T1000 (cell line): ENCODE results near the gene CCDC93.

Source experiments
- DNase-seq: peaks from one replicate; lab custom pipeline; 2025; ENCODE audit warnings: mixed read lengths; lab: John Stamatoyannopoulos, UW

Gene CCDC93, protein sequence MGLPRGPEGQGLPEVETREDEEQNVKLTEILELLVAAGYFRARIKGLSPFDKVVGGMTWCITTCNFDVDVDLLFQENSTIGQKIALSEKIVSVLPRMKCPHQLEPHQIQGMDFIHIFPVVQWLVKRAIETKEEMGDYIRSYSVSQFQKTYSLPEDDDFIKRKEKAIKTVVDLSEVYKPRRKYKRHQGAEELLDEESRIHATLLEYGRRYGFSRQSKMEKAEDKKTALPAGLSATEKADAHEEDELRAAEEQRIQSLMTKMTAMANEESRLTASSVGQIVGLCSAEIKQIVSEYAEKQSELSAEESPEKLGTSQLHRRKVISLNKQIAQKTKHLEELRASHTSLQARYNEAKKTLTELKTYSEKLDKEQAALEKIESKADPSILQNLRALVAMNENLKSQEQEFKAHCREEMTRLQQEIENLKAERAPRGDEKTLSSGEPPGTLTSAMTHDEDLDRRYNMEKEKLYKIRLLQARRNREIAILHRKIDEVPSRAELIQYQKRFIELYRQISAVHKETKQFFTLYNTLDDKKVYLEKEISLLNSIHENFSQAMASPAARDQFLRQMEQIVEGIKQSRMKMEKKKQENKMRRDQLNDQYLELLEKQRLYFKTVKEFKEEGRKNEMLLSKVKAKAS

DNA sequence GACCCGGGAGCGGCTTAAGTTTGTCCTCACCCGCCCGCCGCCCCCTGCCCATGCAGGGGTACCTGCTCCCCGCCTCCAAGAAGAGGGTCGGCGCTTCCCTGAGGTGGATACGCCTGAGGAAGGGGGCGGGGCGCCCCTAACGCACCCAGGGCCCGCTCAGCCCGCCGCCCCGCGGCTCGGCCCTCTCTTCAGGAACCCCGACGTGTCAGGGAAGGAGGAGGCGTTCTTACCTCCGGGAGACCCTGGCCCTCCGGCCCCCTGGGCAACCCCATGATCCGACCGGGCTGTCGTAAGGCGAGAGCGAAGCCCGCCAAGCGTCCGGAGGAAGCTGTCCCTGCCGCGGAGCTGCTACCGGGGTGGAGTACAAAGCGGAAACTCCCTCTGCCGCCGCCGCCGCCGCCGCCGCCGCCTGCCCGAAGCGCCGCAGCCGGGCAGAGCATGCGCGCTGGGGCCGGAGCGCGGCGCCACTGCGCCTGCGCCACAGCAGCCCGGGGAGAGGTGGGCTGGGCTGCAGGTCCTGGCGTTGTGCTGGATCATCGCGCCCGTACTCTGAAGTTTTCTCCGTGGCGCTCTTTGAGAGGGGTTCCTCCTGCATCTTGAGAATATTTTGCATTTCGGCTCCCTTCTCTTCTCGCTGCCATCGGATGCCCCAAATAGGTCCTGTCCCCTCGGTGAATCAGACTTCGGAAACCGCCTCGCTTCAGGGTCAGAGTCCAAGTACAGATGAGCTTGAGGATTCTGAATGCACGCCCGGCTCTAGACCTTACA, at the start of gene CCDC93:
CCDC93 (minus strand) TSS at position 347 of the 768 bp plus-strand sequence; CDS start at position 272, 75 bp downstream.
- peak; percentile 77 for DNase-seq

DNA sequence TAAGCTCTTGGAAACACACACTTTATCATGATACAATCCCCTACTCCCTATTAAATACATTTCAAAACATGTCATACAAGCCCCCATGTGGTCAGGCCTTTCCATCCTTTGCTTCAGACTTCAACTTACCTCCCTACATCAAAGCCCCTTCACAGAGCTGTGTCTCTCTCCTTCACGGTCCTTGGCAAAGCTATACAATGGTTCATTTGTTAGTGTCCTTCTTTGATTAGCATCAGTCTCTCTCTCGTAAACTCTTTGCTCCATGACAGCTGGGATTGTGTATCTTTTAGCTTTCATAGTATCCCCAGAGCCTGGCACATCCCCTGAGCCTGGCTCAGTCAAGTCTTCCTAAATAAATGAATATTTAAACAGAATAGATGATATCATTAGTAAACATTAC, 48.8 kb upstream of the CCDC93 start:
- DNase-seq, result no peak

DNA sequence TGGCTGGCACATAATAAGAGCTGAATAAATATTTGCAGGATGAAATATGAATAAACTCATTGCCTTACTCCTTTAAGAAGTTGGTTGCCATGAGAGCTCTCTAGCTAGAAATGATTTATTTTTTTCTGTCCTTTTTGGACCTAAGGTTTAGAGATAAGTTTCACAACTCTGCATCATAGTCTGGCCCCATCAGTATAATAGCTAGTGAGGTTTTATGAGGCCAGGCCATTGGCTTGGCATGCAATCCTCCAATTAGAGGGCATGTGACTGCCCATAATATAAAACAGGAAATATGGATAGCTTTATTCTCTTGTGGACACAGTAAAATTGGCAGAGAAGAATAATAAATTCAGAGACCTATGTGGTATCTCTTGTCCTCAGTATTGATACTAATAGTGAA, 48.2 kb upstream of the CCDC93 start:
- no peak for DNase-seq

DNA sequence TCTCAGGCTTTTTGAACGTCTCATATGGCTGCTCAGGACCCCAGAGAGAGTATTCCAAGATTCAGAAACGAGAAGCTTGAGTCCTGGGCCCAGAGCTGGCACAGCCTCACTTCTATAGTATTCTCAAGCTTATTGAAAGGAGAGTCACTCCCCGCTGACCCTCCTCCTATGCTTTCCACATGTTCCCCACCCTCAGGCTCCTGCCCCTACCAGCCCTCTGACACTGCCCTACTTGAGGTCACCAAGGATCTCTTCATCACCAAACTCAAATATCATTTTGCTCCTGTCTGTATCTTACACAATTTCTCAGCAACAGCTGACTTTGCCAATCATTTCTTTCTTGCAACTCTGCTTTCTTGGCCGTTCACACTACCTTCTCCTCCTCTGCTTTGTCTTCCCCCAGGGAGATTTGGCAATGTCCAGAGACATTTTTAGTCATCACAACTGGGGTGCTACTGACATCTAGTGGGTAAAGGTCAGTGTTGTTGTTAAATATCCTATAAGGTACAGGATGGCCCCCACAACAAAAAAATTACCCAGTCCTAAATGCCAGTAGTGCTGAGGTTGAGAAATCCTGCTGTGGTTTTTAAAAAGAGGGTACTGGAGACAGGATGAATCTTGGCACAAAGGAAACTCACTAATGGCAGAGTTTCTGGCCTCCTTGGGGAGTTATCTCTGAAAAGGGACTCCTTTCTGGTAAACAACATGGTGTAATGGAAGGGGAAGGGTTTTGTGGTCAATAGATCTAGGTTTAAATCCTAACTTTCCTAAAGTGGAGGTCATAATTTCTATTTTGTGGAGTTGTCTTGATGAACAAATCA, 47.5 kb upstream of the CCDC93 start:
- DNase-seq, result no peak

DNA sequence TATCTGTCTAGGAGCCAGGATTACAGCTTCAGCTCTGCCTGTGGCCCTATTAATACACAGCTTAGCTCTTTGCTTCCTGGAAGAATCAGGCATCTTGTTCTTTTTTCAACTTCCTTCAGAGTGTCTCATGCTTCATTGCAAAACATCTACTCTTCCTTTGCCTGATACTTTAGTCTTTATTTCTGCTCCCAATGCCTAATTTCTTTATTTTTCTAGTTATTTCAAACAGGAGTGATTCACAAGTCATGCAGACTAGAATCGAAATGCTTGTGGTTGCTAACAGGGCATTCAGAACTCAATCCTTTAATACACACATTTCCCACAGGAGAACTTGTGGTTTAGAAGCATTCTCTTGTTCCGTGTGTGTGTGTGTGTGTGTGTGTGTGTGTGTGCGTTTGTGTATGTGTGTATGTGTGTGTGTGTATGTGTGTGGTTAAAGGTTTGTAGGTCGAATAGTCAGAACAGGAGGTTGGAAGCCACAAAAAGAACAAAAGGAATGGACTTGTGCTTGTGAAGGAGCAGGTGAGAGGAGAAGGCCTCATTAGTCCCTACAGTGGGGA, 46.1 kb upstream of the CCDC93 start:
- DNase-seq, result no peak

DNA sequence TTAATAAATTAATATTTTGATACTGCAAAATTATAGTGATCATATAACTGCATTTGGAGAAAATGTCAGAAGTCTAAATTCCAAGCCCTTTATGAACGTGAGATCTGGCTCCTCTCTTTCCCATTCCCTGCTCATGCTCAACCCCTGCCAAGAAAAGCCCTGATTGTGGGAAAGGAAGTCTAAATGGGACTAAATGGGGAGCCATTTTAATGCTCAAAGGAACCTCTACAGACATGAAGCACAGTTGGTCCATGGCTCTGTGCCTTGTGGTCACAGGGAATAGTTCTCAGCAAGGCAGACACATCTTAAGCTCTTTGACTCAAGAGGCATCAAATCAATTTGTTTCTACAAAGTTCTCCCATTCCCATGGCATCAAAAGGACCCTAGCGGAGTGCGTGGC, 45.1 kb upstream of the CCDC93 start:
- DNase-seq, result no peak

DNA sequence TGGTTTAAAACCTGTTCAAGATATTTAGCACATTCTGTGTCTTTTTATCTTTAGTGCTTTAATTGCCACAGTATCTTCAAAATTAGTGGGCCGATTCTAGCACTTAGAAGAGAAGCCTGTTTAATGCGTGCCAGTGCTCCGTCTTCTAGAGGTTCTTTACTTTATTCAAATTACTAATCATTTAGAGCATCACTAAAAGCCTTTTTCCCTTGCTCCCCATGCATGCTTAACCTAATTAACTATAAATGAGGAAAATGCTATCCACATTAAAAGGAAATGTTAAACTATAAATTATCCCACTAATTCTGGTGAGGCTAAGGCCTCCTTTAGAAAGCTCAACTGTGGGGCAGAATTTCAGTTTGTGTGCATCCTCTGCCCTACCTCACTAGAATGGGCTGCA, 42.9 kb upstream of the CCDC93 start:
- no peak for DNase-seq

DNA sequence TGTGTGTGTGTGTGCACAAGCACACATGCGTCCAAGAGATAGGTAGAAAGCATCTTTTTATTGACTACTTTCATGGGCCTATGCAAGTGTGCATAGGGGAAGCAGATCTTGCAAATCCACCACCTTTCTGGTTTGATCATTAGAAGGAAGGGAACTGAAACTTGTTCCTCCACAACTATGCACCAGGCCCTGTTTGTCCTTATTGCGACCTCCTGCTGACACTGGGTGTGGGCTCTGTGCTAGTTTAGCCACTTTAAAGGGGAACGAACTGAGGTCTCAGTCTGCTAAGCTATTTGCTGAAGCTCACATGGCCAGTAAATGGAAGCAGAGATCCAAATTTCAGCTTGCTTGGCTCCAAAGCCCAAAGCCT, 42.3 kb upstream of the CCDC93 start:
- DNase-seq, result no peak

DNA sequence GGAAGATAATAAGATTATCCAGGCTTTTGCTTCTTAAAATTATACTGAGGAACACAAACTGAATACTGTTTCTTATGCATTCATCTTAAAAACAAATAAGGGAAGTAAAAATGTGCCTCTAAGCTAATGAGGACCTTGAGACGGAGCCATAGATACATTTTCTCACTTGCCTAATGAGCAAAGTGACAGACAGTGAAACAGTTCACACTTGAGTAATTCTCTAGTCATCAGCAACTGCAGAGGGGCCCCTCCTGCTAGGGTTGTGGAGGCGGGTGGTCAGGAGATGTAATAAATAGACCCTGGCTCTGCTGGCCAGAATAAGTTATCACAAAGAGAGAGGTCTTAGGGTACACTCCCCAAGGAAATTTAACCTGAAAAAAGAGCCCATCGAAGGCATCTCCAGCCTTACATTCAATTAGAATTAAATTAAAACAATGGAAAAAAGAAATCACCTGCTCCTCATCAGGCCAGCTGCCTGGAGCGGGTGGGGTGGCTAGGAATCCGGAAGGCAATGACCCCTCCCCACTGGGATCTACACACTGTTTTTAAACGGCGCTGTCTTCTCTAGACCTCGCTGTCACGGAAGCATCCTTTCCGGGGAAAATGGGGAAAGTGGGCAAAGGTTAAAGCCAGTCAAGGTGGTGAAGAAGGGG, 41.8 kb upstream of the CCDC93 start:
- DNase-seq, result no peak

DNA sequence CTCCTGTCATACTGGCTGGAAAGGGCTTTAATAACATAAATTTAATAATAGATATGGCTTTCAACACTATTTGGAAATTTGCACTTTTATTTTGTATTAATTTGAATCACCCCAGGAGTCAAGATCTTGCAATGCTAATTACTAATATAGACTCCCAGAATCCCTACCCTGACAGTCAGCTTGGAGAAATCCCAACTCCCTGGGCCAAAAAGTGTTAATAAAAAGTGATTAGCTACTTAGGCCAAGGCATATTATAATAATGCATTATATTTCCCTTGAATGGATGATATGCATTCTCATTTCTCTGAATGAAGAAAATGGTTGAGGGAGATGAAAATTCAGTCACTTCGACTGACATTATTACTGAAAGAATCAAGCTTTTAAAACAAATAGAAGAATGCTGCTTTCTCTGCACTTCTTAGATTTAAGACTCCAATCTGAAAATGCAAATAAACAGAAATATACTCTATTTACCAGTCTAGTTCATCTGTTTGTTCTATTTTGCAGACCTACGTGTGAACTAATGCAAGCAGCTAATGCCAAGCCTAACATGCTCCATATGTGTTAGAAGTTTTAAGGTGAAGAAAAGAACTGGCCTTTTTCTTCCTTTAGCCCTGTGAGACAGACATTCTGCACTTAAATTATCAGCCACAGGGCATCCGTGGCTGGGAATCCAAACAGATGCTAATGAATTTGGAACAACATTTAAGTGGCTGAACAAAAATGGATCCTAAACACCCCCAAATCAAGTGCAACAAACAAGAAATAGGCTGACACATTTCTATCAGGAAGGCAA, 40.5 kb upstream of the CCDC93 start:
- no peak for DNase-seq

DNA sequence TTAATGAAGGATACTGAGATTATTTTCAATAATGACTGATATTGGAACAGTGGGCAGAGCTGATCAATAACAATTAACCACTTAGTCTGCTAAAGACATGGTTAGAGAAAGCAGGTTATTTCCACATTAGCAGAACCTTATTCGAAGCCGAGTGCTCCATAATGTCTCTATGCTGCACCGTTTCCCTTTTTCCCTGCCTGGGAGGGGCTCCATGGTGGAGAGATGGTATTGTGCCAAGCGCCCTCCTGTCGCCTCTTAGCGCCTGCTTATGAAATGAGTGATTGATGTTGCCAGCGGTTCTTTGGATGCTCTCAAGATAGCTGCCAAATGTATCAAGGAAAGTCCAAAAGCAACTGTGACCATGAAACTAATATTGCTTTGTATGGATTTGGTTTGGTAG, 39.8 kb upstream of the CCDC93 start:
- no peak for DNase-seq

DNA sequence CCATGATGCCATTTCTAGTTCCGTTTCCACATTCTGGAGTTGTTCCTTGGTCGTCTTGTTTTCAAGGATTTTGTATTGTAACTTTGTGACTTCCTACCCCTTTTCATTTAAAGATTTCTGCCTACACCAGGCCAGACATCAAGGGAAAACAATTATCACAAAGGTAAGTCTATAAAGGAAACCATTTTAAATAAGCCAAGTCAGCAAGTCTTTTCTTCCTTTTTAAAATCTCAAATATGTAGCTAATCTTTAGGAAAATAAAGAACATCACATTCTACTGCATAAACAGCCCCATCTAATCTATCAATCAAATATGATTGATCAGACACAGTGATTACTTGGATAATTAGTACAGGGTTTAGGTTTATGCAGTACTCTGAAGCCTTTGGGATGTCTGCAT, 38.6 kb upstream of the CCDC93 start:
- DNase-seq, result no peak

DNA sequence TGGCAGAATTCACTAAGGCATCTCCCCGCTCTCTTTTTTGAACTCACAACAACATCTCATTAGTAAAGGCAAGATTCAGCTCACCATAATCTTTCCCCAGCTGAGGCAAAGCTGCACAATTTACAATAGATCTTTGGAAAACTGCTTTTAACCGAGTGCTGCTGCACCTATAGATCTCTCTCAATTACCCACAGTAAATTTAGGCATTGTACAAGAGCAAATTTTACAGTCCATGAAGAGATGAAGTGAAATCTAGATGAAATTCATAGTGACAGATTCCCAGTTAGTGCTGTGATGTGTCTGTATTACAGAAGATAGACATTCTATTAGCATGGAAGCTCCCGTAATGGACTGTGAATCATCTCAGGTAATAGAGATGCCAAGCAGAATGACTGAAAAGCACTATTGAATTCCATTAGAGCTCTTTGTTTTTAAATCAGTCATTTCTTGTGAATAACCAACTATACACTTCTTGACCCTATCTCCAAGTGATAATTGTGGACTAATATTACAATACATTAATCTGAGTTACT, 38.0 kb upstream of the CCDC93 start:
- no peak for DNase-seq

DNA sequence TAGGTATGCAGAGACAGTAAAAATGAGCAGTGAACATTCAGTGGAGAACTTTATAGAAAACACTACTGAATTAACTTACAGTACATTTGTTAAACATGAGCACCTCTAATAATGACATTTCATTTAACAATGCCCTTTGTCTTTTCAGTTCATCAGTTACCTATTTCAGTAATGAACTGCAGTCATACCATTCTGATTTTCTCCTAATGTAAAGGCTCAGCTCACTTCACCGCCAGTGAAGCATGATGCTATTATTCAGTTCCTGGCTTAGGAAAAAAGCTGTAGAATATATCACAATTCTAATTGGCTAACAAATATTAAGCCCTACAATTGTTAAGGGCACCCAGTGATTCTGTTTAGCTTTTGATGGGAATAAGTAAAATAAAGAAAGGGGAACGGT, 37.1 kb upstream of the CCDC93 start:
- DNase-seq, result no peak

DNA sequence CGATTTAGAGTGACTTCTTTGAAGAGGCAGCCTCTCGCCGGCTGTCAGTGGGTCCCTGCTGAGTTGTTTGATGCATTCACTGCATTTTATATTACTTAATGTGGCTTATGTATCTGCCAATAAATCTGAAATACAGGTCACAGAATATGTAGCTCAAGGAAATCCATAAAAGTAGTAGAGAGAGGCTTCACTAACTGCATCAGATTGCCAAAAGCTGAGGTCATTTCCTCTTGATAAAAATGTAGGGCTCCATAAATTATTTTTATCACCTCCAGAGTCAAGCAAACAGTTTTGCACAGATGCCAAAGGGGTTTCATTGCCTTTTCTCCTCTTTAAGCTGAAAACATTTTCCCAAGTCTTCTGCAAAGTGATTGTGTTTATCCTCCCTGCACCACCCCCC, 36.5 kb upstream of the CCDC93 start:
- no peak for DNase-seq

DNA sequence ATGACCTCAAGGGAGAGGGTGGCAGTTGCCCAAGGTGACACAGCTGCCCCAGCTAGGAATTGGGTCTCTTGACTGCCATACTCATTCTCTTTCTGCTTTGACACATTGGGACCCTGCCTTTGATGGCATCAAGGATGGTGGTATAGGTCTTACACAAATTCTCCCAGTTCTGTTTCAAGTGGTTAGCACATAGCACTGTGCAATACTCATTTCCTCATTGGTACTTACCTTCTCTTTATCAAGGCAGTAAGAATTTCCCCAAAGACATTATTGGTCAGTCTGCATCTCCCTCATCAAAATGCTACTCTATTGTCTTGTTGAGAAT, 35.9 kb upstream of the CCDC93 start:
- no peak for DNase-seq

DNA sequence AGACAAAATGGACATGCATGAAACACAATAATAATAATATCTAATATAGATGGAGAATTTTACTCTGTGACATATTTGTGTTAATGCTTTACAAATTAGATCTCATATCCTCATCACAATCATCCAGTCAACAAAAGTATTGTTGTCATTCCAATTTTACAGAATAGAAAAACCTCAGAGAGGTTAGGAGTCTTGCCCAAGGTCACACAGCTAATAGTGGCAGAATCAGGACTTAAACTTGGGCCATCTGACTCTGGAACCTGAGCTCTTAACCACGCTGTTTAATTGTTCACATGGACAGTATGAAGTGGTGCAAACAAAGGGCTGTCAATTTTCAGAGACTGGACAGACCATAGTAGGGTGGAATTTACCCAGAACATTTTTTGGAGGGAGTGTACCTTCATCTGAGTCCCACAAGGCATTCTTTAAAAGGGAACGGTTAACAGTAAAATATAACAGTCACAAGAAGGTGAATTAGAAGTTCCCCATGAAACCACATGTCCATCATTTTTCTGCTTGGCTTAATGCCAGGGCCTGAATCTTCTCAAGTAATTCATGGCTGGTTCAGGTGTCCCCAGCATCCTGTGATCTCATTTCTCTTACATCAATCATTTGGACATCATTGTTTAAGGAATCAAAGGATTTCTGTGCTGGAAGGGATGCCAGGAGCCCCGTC, 35.4 kb upstream of the CCDC93 start:
- no peak for DNase-seq

DNA sequence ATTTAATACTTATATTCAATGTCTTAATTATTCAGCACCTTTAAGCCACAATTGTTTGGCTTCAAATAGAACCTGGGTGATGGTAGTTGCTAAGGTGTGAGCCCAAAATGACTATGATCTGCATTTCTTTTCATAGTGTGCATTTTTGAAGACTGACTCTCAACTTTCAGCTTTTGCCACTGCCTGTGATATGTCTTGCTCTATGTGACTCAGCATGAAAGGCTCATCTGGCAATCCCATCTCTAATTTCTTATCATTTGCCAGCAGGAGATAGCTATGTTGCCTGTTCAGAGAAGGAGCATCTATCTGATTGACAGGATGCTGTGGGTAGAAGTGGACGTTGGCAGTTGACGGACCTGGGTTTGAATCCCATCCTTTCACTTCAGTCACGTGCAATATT, 34.5 kb upstream of the CCDC93 start:
- DNase-seq, result no peak

DNA sequence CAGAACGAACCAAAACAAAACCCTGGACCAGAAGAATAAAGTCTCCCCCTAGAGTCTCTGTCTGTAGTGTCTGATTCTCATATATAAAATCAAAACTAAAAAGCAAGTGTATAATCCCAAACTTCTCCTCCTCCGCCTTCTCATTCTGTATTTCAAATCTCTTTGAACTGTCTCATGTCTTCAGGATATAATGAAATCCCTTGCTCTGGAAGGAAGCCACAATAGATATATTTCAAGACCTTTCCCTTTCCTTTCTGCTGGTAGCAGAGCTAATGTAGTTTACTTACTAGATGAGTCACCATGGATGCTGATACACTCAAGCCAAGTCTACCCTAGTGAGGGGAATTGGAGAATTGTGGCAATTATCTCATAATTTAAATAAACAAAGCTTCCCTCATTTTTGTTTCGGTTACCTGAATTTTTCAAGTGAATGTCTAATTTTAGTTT, 33.5 kb upstream of the CCDC93 start:
- no peak for DNase-seq
